Naive thymus-derived CD4-positive, alpha-beta T cell (primary cell): Measurements from ENCODE around the gene ENO2. TPM values are rescaled to one million over a fixed set of nuclear protein-coding genes. Genes with fewer than 3 reads are reported as not detected.

Experiments used
- ATAC-seq: fragments of 150-1000 bp; cut with Tn5 transposase; 2 replicates; pipeline ENCODE4 v1.10.0; 2021; ENCODE audit warnings: mild to moderate bottlenecking, moderate library complexity
- CTCF ChIA-PET: fragments of 350-600 bp; sonication (Branson Sonifier 250); formaldehyde crosslinking; loops from one replicate; lab custom pipeline; 2021; ENCODE audit warnings: antibody characterized with exemption; lab: Charles Lee
- POLR2A ChIA-PET: fragments of 350-600 bp; sonication (Branson Sonifier 250); formaldehyde crosslinking; loops from one replicate; lab custom pipeline; 2021; ENCODE audit warnings: antibody characterized with exemption, inconsistent platforms; lab: Charles Lee
- DNase-seq, 9 donors: peaks; one replicate each; pipeline versions ENCODE4 v3.0.0 to v3.0.0-alpha.2; 2020 to 2022; ENCODE audit warnings: mixed read lengths in 1 of 9
- H3K27ac ChIP-seq: one replicate; pipeline ENCODE4 v1.7.0; 2013; ENCODE audit warnings: mild to moderate bottlenecking, low read depth, low read length, moderate library complexity
- H3K27me3 ChIP-seq, 2 donors: one replicate each; pipeline ENCODE4 v1.7.0; 2013; ENCODE audit warnings: low read length in 2 of 2, mild to moderate bottlenecking in 2 of 2, moderate library complexity in 2 of 2; ENCODE audit not compliant: control insufficient read depth in 2 of 2, insufficient read depth in 2 of 2
- H3K36me3 ChIP-seq, 3 experiments: 1 replicate in 2 of 3; 2 replicates in 1 of 3; pipeline ENCODE4 v1.7.0; 2013; ENCODE audit warnings: low read length in 3 of 3, mild to moderate bottlenecking in 3 of 3, moderate library complexity in 1 of 3; ENCODE audit not compliant: insufficient read depth in 3 of 3, control insufficient read depth in 2 of 3
- H3K4me1 ChIP-seq, 2 donors: one replicate each; pipeline ENCODE4 v1.7.0; 2013; ENCODE audit warnings: low read length in 2 of 2, mild to moderate bottlenecking in 2 of 2, moderate library complexity in 1 of 2; ENCODE audit not compliant: control insufficient read depth in 2 of 2, insufficient read depth in 2 of 2
- H3K4me3 ChIP-seq: 2 replicates; pipeline ENCODE4 v1.7.0; 2013; ENCODE audit warnings: mild to moderate bottlenecking, low read length
- H3K9me3 ChIP-seq, 3 experiments: 1 replicate in 2 of 3; 2 replicates in 1 of 3; pipeline ENCODE4 v1.7.0; 2013; ENCODE audit warnings: low read length in 3 of 3; ENCODE audit not compliant: control insufficient read depth in 2 of 3
- H3K27ac Mint-ChIP-seq, 9 donors: one replicate each; pipeline ENCODE4 v1.8.0; 2020 to 2022; ENCODE audit warnings: mixed read lengths in 9 of 9, mild to moderate bottlenecking in 8 of 9, moderate library complexity in 5 of 9, inconsistent platforms in 2 of 9
- H3K27me3 Mint-ChIP-seq, 5 donors: one replicate each; pipeline ENCODE4 v1.8.0; 2021 to 2022; ENCODE audit warnings: mixed read lengths in 5 of 5, mild to moderate bottlenecking in 1 of 5
- H3K36me3 Mint-ChIP-seq, 5 donors: one replicate each; pipeline ENCODE4 v1.8.0; 2020 to 2022; ENCODE audit warnings: mixed read lengths in 5 of 5, mild to moderate bottlenecking in 3 of 5, inconsistent platforms in 1 of 5
- H3K4me1 Mint-ChIP-seq, 7 donors: one replicate each; pipeline ENCODE4 v1.8.0; 2020 to 2022; ENCODE audit warnings: mixed read lengths in 7 of 7, mild to moderate bottlenecking in 3 of 7, inconsistent platforms in 1 of 7
- H3K4me3 Mint-ChIP-seq, 10 donors: one replicate each; pipeline ENCODE4 v1.8.0; 2020 to 2022; ENCODE audit warnings: mild to moderate bottlenecking in 10 of 10, mixed read lengths in 10 of 10, moderate library complexity in 6 of 10, inconsistent platforms in 2 of 10
- H3K9me3 Mint-ChIP-seq, 11 donors: one replicate each; pipeline ENCODE4 v1.8.0; 2020 to 2022; ENCODE audit warnings: mixed read lengths in 11 of 11, mild to moderate bottlenecking in 4 of 11, inconsistent platforms in 1 of 11, moderate library complexity in 1 of 11
- intact Hi-C, 2 donors: fragments of 100-400 bp; cut with micrococcal nuclease; formaldehyde crosslinking; loops; one replicate each; pipeline ENCODE4 v1.15.1; 2023
- polyA plus RNA-seq, 2 donors: library from polyadenylated mRNA; unstranded; fragments of 300-500 nt; fragmentation: Illumina TruSeq; gene quantifications; one replicate each; pipeline ENCODE4 v1.2.3, GENCODE V29; 2021
- total RNA-seq, 6 experiments: library from RNA in 5 of 6; stranded (reverse) in 5 of 6; gene quantifications; 1 replicate in 5 of 6; 2 replicates in 1 of 6; pipeline ENCODE4 v1.2.3 and lab custom pipeline; 2021 to 2026

The ENO2 gene
- total and polyA plus RNA-seq, 7 experiments from 2014 or later = 22.5 to 193 (median 90.6) TPM

GRCh38 chr12:6941782-6942181 lies 27.4 kb downstream of the ENO2 start:
- intact Hi-C loops = loop anchor here in 1 of 2 donors (2.0 kb wide), 1 partner anchor 189 kb away; the partner anchor contains the start of gene MLF2
- Histone ChIP-seq H3K9me3 (no peaks in the 10 kb centered on the region), H3K4me1 (peaks cover 31 to 36% of the 10 kb centered on the region in 2 donors), H3K4me3 (no peak overlapping the region), H3K27me3 (no peaks in the 10 kb centered on the region), H3K36me3 (peaks cover 0 to 9% (median 0%) of the 10 kb centered on the region in 3 experiments), H3K27ac (no peak overlapping the region)
- CTCF ChIA-PET = interaction anchor here (1.3 to 11.7 kb wide), 4 partner anchors 20 to 27 kb away, joined by 4 to 460 read pairs (median 6); no protein-coding TSS in a partner anchor
- Mint-ChIP-seq H3K4me3 (peak overlapping the region in 2 of 10 donors; percentile 60 to 93), H3K4me1 (peaks cover 23 to 62% (median 48%) of the 10 kb centered on the region in 7 donors), H3K36me3 (peaks cover 0 to 10% (median 0%) of the 10 kb centered on the region in 5 donors), H3K27ac (peak overlapping the region in 5 of 9 donors; percentile 54 to 100 (median 96)), H3K9me3 (peaks cover 0 to 7% (median 0%) of the 10 kb centered on the region in 11 donors), H3K27me3 (no peaks in the 10 kb centered on the region)
- ATAC-seq (no peak), DNase-seq (no peak)
- POLR2A ChIA-PET = interaction anchor here (0.8 to 23.3 kb wide), 6 partner anchors 1 to 69 kb away, joined by 5 to 1270 read pairs (median 208); partner anchors contain the start of genes ATN1, C12orf57, EMG1 and ENO2

- ATAC-seq (no peak), DNase-seq (no peak)
- no peaks in the 10 kb centered on the region for H3K27me3 ChIP-seq
- H3K27ac ChIP-seq = peak overlapping the region; percentile 95
- Mint-ChIP-seq H3K27me3 (no peaks in the 10 kb centered on the region), H3K9me3 (peaks cover 0 to 7% (median 0%) of the 10 kb centered on the region in 11 donors), H3K36me3 (peaks cover 0 to 10% (median 0%) of the 10 kb centered on the region in 5 donors), H3K27ac (peak overlapping the region; percentile 95 to 100 (median 98)), H3K4me3 (peak overlapping the region in 6 of 10 donors; percentile 27 to 93 (median 40)), H3K4me1 (peaks cover 26 to 64% (median 51%) of the 10 kb centered on the region in 7 donors)
- H3K4me1 ChIP-seq = peaks cover 33 to 39% of the 10 kb centered on the region in 2 donors
- H3K9me3 ChIP-seq = no peaks in the 10 kb centered on the region
- peaks cover 0 to 9% (median 0%) of the 10 kb centered on the region in 3 experiments for H3K36me3 ChIP-seq
- ChIA-PET POLR2A (interaction anchor here (2.0 to 21.6 kb wide), 8 partner anchors 10 to 166 kb away, joined by 19 to 1270 read pairs (median 48); partner anchors contain the start of genes ATN1, C1RL, CDCA3 and EMG1), CTCF (interaction anchor here (1.7 to 11.7 kb wide), 4 partner anchors 18 to 73 kb away, joined by 9 to 460 read pairs (median 18); partner anchors contain the start of gene SPSB2)
- intact Hi-C loops = loop anchor here in 1 of 2 donors (2.0 kb wide), 1 partner anchor 189 kb away; the partner anchor contains the start of gene MLF2
- no peak overlapping the region for H3K4me3 ChIP-seq
These were observed 27.9 kb downstream of the ENO2 start for GRCh38 chr12:6942331-6942665.

- Mint-ChIP-seq H3K4me1 (peaks cover 36 to 70% (median 57%) of the 10 kb centered on the region in 7 donors), H3K27me3 (no peaks in the 10 kb centered on the region), H3K36me3 (peaks cover 0 to 12% (median 0%) of the 10 kb centered on the region in 5 donors), H3K4me3 (peak overlapping the region; percentile 88 to 100 (median 96)), H3K27ac (peak overlapping the region; percentile 95 to 100 (median 98)), H3K9me3 (peaks cover 0 to 7% (median 0%) of the 10 kb centered on the region in 11 donors)
- Histone ChIP-seq H3K27me3 (no peaks in the 10 kb centered on the region), H3K9me3 (no peaks in the 10 kb centered on the region), H3K4me1 (peaks cover 44 to 46% of the 10 kb centered on the region in 2 donors), H3K27ac (peak overlapping the region; percentile 95), H3K4me3 (peak overlapping the region; percentile 94), H3K36me3 (peaks cover 0 to 9% (median 0%) of the 10 kb centered on the region in 3 experiments)
- ATAC-seq (peak; percentile 71), DNase-seq (peak in 8 of 9 donors; percentile 65 to 94 (median 90))
- ChIA-PET POLR2A (interaction anchor here (0.6 to 21.6 kb wide), 30 partner anchors 9 to 697 kb away, joined by 3 to 1270 read pairs (median 7); partner anchors contain the start of genes ATN1, C1RL, CDCA3 and COPS7A), CTCF (interaction anchor here (0.6 to 11.7 kb wide), 13 partner anchors 9 to 167 kb away, joined by 3 to 460 read pairs (median 9); partner anchors contain the start of genes C1RL, LPCAT3 and SPSB2)
- intact Hi-C loops = loop anchor here in 1 of 2 donors (1.0 to 2.0 kb wide), 5 partner anchors 70 to 280 kb away; partner anchors contain the start of genes ING4, MLF2, SPSB2 and USP5
These were observed 29.0 kb downstream of the ENO2 start for GRCh38 chr12:6943389-6943721.

- intact Hi-C loops = loop anchor here (1.0 to 2.0 kb wide), 15 partner anchors 8 to 281 kb away; partner anchors contain the start of genes C1R (in 2 of the 2), EMG1 (in 2 of the 2), LPCAT3 (in 2 of the 2) and PHB2 (in 2 of the 2)
- DNase-seq (peak in 5 of 9 donors; percentile 74 to 90 (median 88)), ATAC-seq (peak; percentile 77)
- Mint-ChIP-seq H3K9me3 (peaks cover 0 to 7% (median 0%) of the 10 kb centered on the region in 11 donors), H3K4me3 (peak within 1 kb of the TSS; percentile 88 to 100 (median 96)), H3K27me3 (no peaks in the 10 kb centered on the region), H3K4me1 (peaks cover 41 to 75% (median 60%) of the 10 kb centered on the region in 7 donors), H3K36me3 (peaks cover 0 to 12% (median 0%) of the 10 kb centered on the region in 5 donors), H3K27ac (peak within 1 kb of the TSS; percentile 95 to 100 (median 98))
- POLR2A ChIA-PET = interaction anchor here (0.6 to 21.6 kb wide), 35 partner anchors 8 to 696 kb away, joined by 3 to 1270 read pairs (median 7); partner anchors contain the start of genes ATN1, C1RL, CDCA3 and COPS7A
- Histone ChIP-seq H3K9me3 (no peaks in the 10 kb centered on the region), H3K4me1 (peaks cover 48% of the 10 kb centered on the region in 2 donors), H3K4me3 (peak within 1 kb of the TSS; percentile 94), H3K27me3 (no peaks in the 10 kb centered on the region), H3K27ac (peak within 1 kb of the TSS; percentile 95), H3K36me3 (peaks cover 0 to 9% (median 0%) of the 10 kb centered on the region in 3 experiments)
- CTCF ChIA-PET = interaction anchor here (0.6 to 11.7 kb wide), 18 partner anchors 9 to 167 kb away, joined by 3 to 460 read pairs (median 6); partner anchors contain the start of genes C1RL, LPCAT3, SPSB2 and USP5
These were observed 29.5 kb downstream of the ENO2 start, which contains the start of the genes C12orf57 and RNU7-1 for GRCh38 chr12:6943722-6944380. Gene C12orf57 (plus strand): TSS chr12:6944022. CDS start chr12:6944122, 100 bp downstream. Gene RNU7-1 (plus strand): TSS chr12:6943816.

GRCh38 chr12:6944381-6945186 lies 30.2 kb downstream of the ENO2 start:
- H3K27me3 ChIP-seq = no peaks in the 10 kb centered on the region
- peak; percentile 70 to 87 (median 84) for DNase-seq
- peaks cover 0 to 9% (median 0%) of the 10 kb centered on the region in 3 experiments for H3K36me3 ChIP-seq
- peak overlapping the region; percentile 94 for H3K4me3 ChIP-seq
- no peaks in the 10 kb centered on the region for H3K9me3 ChIP-seq
- H3K4me1 ChIP-seq = peaks cover 56% of the 10 kb centered on the region in 2 donors
- Mint-ChIP-seq H3K36me3 (peaks cover 0 to 11% (median 0%) of the 10 kb centered on the region in 5 donors), H3K4me1 (peaks cover 42 to 75% (median 60%) of the 10 kb centered on the region in 7 donors), H3K4me3 (peak overlapping the region; percentile 88 to 100 (median 96)), H3K9me3 (peaks cover 0 to 7% (median 0%) of the 10 kb centered on the region in 11 donors), H3K27ac (peak overlapping the region; percentile 95 to 100 (median 98)), H3K27me3 (no peaks in the 10 kb centered on the region)
- peak overlapping the region; percentile 95 for H3K27ac ChIP-seq
- POLR2A ChIA-PET = interaction anchor here (0.6 to 21.6 kb wide), 29 partner anchors 7 to 696 kb away, joined by 3 to 1270 read pairs (median 7); partner anchors contain the start of genes ATN1, C1RL, COPS7A and EMG1
- CTCF ChIA-PET = interaction anchor here (0.6 to 11.7 kb wide), 19 partner anchors 8 to 166 kb away, joined by 3 to 460 read pairs (median 6); partner anchors contain the start of genes C1RL, LPCAT3 and USP5
- peak; percentile 65 for ATAC-seq
- intact Hi-C loops = loop anchor here (1.0 kb wide), 13 partner anchors 8 to 169 kb away; partner anchors contain the start of genes C1R (in 2 of the 2), EMG1 (in 2 of the 2), LPCAT3 (in 2 of the 2) and PHB2 (in 2 of the 2)
